ENCODE results near the gene PRMT9.

PRMT9 gene

GRCh38 chr4:147658501-147658900, 25.5 kb downstream of the PRMT9 start:
- WGBS: 93% methylated on average over 4 of the region's 4 CpGs
- no peak overlapping the region for H3K18ac ChIP-seq (ENCODE audit: low read depth in 1 of 2, low read length in 2 of 2)
- no peak overlapping the region for H3K9ac ChIP-seq (ENCODE audit: low read length)
- H3K9me3 ChIP-seq (ENCODE audit: control insufficient read depth, low read length): no peaks in the 10 kb centered on the region
- no peak overlapping the region for H2BK15ac ChIP-seq (ENCODE audit: low read depth, poor library complexity, severe bottlenecking)
- H3K79me1 ChIP-seq (replicated peaks; ENCODE audit: low read length, poor library complexity, severe bottlenecking): peaks cover 1% of the 10 kb centered on the region
- H3K27ac ChIP-seq (ENCODE audit: low read length, poor library complexity, severe bottlenecking): no peak overlapping the region
- H3K4me3 ChIP-seq (ENCODE audit: insufficient read depth in 1 of 2, low read depth in 1 of 2, low read length in 2 of 2): no peak overlapping the region
- no peak overlapping the region for H3K23ac ChIP-seq (ENCODE audit: low read length in 2 of 2)
- no peak overlapping the region for H3K4me2 ChIP-seq (ENCODE audit: low read length, poor library complexity, severe bottlenecking)
- no peaks in the 10 kb centered on the region for H3K27me3 ChIP-seq (ENCODE audit: control insufficient read depth in 1 of 2, insufficient read depth in 1 of 2, low read length in 2 of 2)
- no peak overlapping the region for H4K8ac ChIP-seq (ENCODE audit: low read length)
- peaks cover 11 to 62% of the 10 kb centered on the region in 2 experiments for H3K36me3 ChIP-seq (ENCODE audit: control insufficient read depth in 1 of 2, insufficient read depth in 2 of 2, low read depth in 1 of 2, low read length in 2 of 2)
- H2AK5ac ChIP-seq (ENCODE audit: low read length, severe bottlenecking): no peak overlapping the region
- no peak for DNase-seq
- H2AFZ ChIP-seq (ENCODE audit: low read depth, low read length): no peak overlapping the region
- no peak overlapping the region for H2BK120ac ChIP-seq (ENCODE audit: low read depth, low read length)
- H3K14ac ChIP-seq (ENCODE audit: low read length in 2 of 2): no peak overlapping the region
- no peak overlapping the region for H3K4ac ChIP-seq (ENCODE audit: low read depth in 1 of 2, low read length in 2 of 2)
- no peaks in the 10 kb centered on the region for H3K4me1 ChIP-seq (ENCODE audit: control insufficient read depth, insufficient read depth, low read depth, low read length)
- no peak overlapping the region for H4K91ac ChIP-seq (ENCODE audit: low read length)
- no peak overlapping the region for H2BK5ac ChIP-seq (ENCODE audit: low read depth, low read length, poor library complexity, severe bottlenecking)
- H2BK12ac ChIP-seq (ENCODE audit: low read length in 2 of 2): no peak overlapping the region

GRCh38 chr4:147655639-147656038, 28.3 kb downstream of the PRMT9 start:
- Histone ChIP-seq H3K79me1 (replicated peaks; ENCODE audit: low read length, poor library complexity, severe bottlenecking) (peaks cover 2% of the 10 kb centered on the region), H3K4me2 (ENCODE audit: low read length, poor library complexity, severe bottlenecking) (no peak overlapping the region), H3K23ac (ENCODE audit: low read length in 2 of 2) (no peak overlapping the region), H2BK12ac (ENCODE audit: low read length in 2 of 2) (no peak overlapping the region), H3K4ac (ENCODE audit: low read depth in 1 of 2, low read length in 2 of 2) (no peak overlapping the region), H4K8ac (ENCODE audit: low read length) (no peak overlapping the region), H3K9ac (ENCODE audit: low read length) (no peak overlapping the region), H3K18ac (ENCODE audit: low read depth in 1 of 2, low read length in 2 of 2) (no peak overlapping the region), H3K4me1 (ENCODE audit: control insufficient read depth, insufficient read depth, low read depth, low read length) (no peaks in the 10 kb centered on the region), H3K36me3 (ENCODE audit: control insufficient read depth in 1 of 2, insufficient read depth in 2 of 2, low read depth in 1 of 2, low read length in 2 of 2) (peaks cover 13 to 61% of the 10 kb centered on the region in 2 experiments), H3K9me3 (ENCODE audit: control insufficient read depth, low read length) (no peaks in the 10 kb centered on the region), H3K27ac (ENCODE audit: low read length, poor library complexity, severe bottlenecking) (no peak overlapping the region), H2BK120ac (ENCODE audit: low read depth, low read length) (no peak overlapping the region), H2AFZ (ENCODE audit: low read depth, low read length) (no peak overlapping the region), H3K27me3 (ENCODE audit: control insufficient read depth in 1 of 2, insufficient read depth in 1 of 2, low read length in 2 of 2) (no peaks in the 10 kb centered on the region), H3K14ac (ENCODE audit: low read length in 2 of 2) (no peak overlapping the region), H3K4me3 (ENCODE audit: insufficient read depth in 1 of 2, low read depth in 1 of 2, low read length in 2 of 2) (no peak overlapping the region), H2BK5ac (ENCODE audit: low read depth, low read length, poor library complexity, severe bottlenecking) (no peak overlapping the region), H2BK15ac (ENCODE audit: low read depth, poor library complexity, severe bottlenecking) (no peak overlapping the region), H4K91ac (ENCODE audit: low read length) (no peak overlapping the region), H2AK5ac (ENCODE audit: low read length, severe bottlenecking) (no peak overlapping the region)
- WGBS: 100% methylated on average over 1 of the region's 2 CpGs
- DNase-seq: no peak

- Histone ChIP-seq H2BK12ac (ENCODE audit: low read length in 2 of 2) (no peak overlapping the region), H2BK15ac (ENCODE audit: low read depth, poor library complexity, severe bottlenecking) (no peak overlapping the region), H2BK5ac (ENCODE audit: low read depth, low read length, poor library complexity, severe bottlenecking) (no peak overlapping the region), H3K4me3 (ENCODE audit: insufficient read depth in 1 of 2, low read depth in 1 of 2, low read length in 2 of 2) (no peak overlapping the region), H3K4ac (ENCODE audit: low read depth in 1 of 2, low read length in 2 of 2) (no peak overlapping the region), H2BK120ac (ENCODE audit: low read depth, low read length) (no peak overlapping the region), H3K36me3 (ENCODE audit: control insufficient read depth in 1 of 2, insufficient read depth in 2 of 2, low read depth in 1 of 2, low read length in 2 of 2) (peaks cover 7 to 53% of the 10 kb centered on the region in 2 experiments), H3K79me1 (replicated peaks; ENCODE audit: low read length, poor library complexity, severe bottlenecking) (peaks cover 17% of the 10 kb centered on the region), H4K8ac (ENCODE audit: low read length) (no peak overlapping the region), H3K23ac (ENCODE audit: low read length in 2 of 2) (no peak overlapping the region), H4K91ac (ENCODE audit: low read length) (no peak overlapping the region), H2AFZ (ENCODE audit: low read depth, low read length) (no peak overlapping the region), H3K4me1 (ENCODE audit: control insufficient read depth, insufficient read depth, low read depth, low read length) (no peaks in the 10 kb centered on the region), H3K14ac (ENCODE audit: low read length in 2 of 2) (no peak overlapping the region), H3K9ac (ENCODE audit: low read length) (no peak overlapping the region), H3K18ac (ENCODE audit: low read depth in 1 of 2, low read length in 2 of 2) (no peak overlapping the region), H3K9me3 (ENCODE audit: control insufficient read depth, low read length) (peaks cover 4% of the 10 kb centered on the region), H3K27ac (ENCODE audit: low read length, poor library complexity, severe bottlenecking) (no peak overlapping the region), H3K4me2 (ENCODE audit: low read length, poor library complexity, severe bottlenecking) (no peak overlapping the region), H2AK5ac (ENCODE audit: low read length, severe bottlenecking) (no peak overlapping the region), H3K27me3 (ENCODE audit: control insufficient read depth in 1 of 2, insufficient read depth in 1 of 2, low read length in 2 of 2) (no peaks in the 10 kb centered on the region)
- WGBS: no CpG with 5 or more reads among the region's 1 CpG
- DNase-seq: no peak
Measured at GRCh38 chr4:147651563-147651962, 32.4 kb downstream of the PRMT9 start.

GRCh38 chr4:147648656-147649055, 35.3 kb downstream of the PRMT9 start:
- Histone ChIP-seq H3K4me3 (ENCODE audit: insufficient read depth in 1 of 2, low read depth in 1 of 2, low read length in 2 of 2) (no peak overlapping the region), H2BK120ac (ENCODE audit: low read depth, low read length) (no peak overlapping the region), H3K18ac (ENCODE audit: low read depth in 1 of 2, low read length in 2 of 2) (no peak overlapping the region), H2BK12ac (ENCODE audit: low read length in 2 of 2) (no peak overlapping the region), H3K79me1 (replicated peaks; ENCODE audit: low read length, poor library complexity, severe bottlenecking) (peaks cover 18% of the 10 kb centered on the region), H2AFZ (ENCODE audit: low read depth, low read length) (no peak overlapping the region), H3K27me3 (ENCODE audit: control insufficient read depth in 1 of 2, insufficient read depth in 1 of 2, low read length in 2 of 2) (no peaks in the 10 kb centered on the region), H3K27ac (ENCODE audit: low read length, poor library complexity, severe bottlenecking) (no peak overlapping the region), H3K36me3 (ENCODE audit: control insufficient read depth in 1 of 2, insufficient read depth in 2 of 2, low read depth in 1 of 2, low read length in 2 of 2) (peaks cover 3 to 29% of the 10 kb centered on the region in 2 experiments), H3K4me1 (ENCODE audit: control insufficient read depth, insufficient read depth, low read depth, low read length) (no peaks in the 10 kb centered on the region), H3K9ac (ENCODE audit: low read length) (no peak overlapping the region), H3K4me2 (ENCODE audit: low read length, poor library complexity, severe bottlenecking) (no peak overlapping the region), H3K23ac (ENCODE audit: low read length in 2 of 2) (no peak overlapping the region), H3K9me3 (ENCODE audit: control insufficient read depth, low read length) (peaks cover 4% of the 10 kb centered on the region), H2BK15ac (ENCODE audit: low read depth, poor library complexity, severe bottlenecking) (no peak overlapping the region), H4K8ac (ENCODE audit: low read length) (no peak overlapping the region), H2BK5ac (ENCODE audit: low read depth, low read length, poor library complexity, severe bottlenecking) (no peak overlapping the region), H4K91ac (ENCODE audit: low read length) (no peak overlapping the region), H2AK5ac (ENCODE audit: low read length, severe bottlenecking) (no peak overlapping the region), H3K14ac (ENCODE audit: low read length in 2 of 2) (no peak overlapping the region), H3K4ac (ENCODE audit: low read depth in 1 of 2, low read length in 2 of 2) (no peak overlapping the region)
- no peak for DNase-seq

Measured in mesenchymal stem cell (in vitro differentiated cells and primary cell).